HG03196 (cell line): ENCODE data around the gene MOB1A.
"Not testable (repeated sequence)": the region's sequence is repeated elsewhere in the genome, so short reads cannot be mapped to it uniquely, and the experiment has no call there.

Experiments
- ATAC-seq: cut with Tn5 transposase; IDR thresholded peaks from one replicate; pipeline ENCODE4 v1.9.1; 2021; ENCODE audit not compliant: unreplicated experiment

Gene MOB1A

GRCh38 chr2:74178211-74179062, at the start of gene MOB1A:
MOB1A (minus strand) TSS chr2:74178879; CDS start chr2:74178674, 205 bp downstream.
- ATAC-seq: peak; percentile 87

DNA sequence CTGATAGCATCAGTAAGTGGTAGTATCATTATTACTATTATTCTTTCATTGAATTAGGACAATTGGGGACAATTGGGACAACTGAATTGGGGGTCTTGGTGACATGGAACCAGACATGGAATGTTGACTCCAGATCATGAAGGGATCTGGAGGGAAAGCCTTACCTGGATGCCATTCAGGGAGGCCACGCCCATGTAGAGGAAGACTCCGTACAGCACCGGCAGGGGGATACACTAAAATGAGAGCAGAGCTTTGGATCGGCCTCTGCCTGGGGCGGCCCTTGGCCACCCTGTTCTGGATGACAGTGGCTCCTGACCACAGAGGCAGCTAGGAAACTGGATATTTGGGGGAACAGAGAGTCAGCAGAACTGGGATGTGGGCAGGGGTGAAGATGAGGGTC, 49.0 kb upstream of the MOB1A start:
- no peak for ATAC-seq

DNA sequence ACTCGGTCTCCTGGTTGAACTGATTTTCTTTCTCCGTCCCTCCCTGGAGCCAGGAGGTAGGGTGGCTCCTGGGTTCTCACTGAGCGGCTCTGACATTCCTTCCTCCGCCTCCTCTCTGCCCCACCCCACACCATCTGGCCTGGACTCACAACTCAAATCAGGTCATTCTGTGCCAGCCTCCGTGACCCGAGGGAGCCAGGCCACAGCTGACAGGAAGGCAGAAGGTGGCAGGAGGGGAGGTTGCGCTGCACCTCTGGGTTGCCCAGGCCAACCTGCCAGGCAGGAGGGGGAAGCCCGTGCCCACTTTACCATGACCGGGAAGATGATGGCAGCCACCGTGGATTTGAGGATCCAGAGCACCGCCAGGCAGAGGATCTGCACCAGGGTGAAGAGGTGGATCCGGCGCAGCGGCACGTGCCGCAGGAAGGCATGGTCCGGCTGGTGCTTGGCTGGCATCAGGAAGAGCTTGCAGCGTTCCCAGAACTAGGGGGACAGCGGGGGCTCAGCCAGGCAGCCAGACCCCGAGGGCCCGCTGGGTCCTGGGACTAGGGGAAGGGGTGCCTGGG, 48.1 kb upstream of the MOB1A start:
- ATAC-seq: no peak

GRCh38 chr2:74225698-74226459, 47.2 kb upstream of the MOB1A start:
- no peak for ATAC-seq

GRCh38 chr2:74223941-74224770, 45.5 kb upstream of the MOB1A start:
- ATAC-seq: no peak

GRCh38 chr2:74222300-74222650, 43.6 kb upstream of the MOB1A start:
- no peak for ATAC-seq

- ATAC-seq: no peak
Observed at GRCh38 chr2:74221604-74222299, 43.1 kb upstream of the MOB1A start.

DNA sequence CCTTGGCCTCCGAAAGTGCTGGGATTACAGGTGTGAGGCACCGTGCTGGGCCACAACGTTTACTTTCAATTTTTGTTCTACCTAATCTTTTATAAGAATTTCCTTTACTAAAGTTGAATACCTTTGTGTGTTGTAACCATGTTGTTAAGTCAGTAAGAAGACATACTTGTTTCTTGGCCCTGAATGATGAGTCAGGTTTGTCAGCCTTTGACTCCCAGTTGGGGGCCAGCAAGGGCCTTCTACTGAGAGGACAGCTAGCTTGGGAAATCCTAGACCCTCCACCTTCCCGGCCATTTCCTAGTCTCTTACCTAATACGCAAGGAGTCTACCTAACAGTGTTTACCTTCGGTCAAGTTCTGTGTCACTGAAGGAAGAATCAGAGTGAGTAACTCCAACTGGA, 42.4 kb upstream of the MOB1A start:
- ATAC-seq: no peak

- no peak for ATAC-seq
Observed at GRCh38 chr2:74219846-74220486, 41.3 kb upstream of the MOB1A start.

- no peak for ATAC-seq
Observed at GRCh38 chr2:74216642-74217041, 38.0 kb upstream of the MOB1A start.

DNA sequence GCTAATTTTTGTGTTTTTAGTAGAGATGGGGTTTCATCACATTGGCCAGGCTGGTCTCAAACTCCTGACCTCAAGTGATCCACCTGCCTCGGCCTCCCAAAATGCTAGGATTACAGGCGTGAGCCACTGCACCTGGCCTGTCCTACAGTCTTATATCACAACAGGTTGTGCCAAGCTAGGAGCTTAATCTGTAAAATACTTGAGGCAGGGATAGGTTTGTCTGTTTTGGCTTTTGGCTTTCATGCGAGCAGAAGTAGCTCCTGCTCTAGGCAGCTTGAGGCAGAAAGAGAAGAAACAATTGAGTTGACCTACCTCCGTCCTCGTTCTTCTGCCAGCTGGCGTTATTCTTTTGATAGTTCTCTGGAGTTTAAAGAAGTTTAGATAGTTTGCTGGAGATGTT, 37.1 kb upstream of the MOB1A start:
- not testable (repeated sequence) for ATAC-seq

- no peak for ATAC-seq
Observed at GRCh38 chr2:74212702-74213410, 34.2 kb upstream of the MOB1A start.

DNA sequence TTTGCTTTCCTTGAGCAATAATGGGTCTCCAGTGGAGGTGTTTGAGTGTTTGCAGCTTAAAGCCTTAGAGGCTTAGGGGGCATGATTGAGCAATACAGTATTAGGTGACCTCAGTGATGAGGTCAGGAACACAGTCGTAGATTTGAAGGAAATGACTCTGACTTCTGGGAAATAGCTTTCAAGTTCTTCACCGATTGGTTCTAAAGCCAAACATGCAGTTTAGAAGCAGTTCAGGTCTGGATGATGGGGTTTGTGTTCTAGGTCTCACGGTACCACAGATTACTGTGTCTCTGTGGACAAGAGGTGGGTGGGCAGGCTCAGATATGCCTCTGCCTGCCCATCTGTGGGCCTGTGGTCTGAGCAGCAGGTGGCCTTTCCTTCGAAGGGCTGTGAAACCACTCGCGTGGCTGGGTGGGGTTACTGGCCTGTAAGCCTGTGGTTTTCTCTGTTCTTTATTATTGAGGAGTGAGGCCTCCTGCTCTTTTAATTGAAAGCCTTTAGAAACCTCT, 27.6 kb upstream of the MOB1A start:
- ATAC-seq: no peak

GRCh38 chr2:74205596-74205995, 26.9 kb upstream of the MOB1A start:
- no peak for ATAC-seq

- ATAC-seq: no peak
Observed at GRCh38 chr2:74205113-74205512, 26.4 kb upstream of the MOB1A start.

- no peak for ATAC-seq
Observed at GRCh38 chr2:74204436-74204835, 25.8 kb upstream of the MOB1A start.

DNA sequence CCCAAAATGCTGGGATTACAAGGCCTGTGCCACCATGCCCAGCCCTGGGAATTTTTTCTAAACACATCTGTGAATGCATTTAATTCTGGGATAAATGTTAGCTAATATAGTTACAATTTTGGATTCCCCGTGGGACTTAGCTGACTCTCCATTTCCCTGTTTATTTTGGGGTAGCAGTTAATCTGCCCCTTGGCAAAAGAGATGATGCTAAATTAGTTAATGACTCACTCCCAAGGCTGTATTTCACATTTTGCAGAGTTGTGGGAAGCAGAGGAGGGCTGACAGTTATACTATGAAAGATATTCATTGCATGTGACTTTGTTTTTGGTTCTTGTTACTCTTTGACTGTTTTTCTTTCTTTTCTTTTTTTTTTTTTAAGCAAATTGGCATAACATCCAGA, 22.9 kb upstream of the MOB1A start:
- ATAC-seq: no peak

DNA sequence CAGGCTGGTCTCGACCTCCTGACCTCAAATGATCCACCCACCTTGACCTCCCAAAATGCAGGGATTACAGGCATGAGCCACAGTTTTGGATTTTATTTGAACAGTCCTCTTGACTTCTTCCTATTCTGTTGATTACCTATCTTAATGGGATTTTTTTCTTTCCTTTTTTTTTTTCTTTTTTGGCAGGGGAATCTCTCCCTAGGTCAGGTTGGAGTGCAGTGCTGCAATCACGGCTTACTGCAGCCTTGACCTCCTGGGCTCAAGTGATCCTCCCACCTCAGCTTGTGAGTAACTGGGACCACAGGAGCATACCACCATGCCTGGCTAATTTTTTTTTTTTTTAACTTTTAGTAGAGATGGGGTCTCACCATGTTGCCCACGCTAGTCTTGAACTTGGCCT, 22.5 kb upstream of the MOB1A start:
- no peak for ATAC-seq

DNA sequence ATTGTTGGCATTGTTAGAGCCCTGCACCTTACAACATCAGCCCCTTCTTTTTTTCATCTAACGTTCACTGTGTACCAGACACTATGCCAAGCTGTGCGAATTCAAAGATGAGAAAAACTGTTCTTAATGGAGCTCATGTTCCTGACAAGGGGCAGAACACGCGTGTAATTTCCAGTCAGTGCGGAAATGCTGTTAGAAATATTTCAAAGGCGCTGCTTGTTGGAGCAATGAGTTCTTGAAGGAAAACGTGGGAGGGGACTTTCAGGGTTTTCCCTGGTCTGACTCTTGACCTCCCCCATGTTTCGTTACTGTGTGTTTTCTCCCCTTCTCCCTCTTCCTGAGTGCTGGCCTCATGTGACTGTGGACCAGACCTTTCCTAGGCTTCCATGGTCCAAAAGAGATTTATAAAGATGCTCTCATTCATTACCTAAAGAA, 21.2 kb upstream of the MOB1A start:
- no peak for ATAC-seq
